Suprapubic skin (tissue), 4 donors: Measurements from ENCODE around the gene RALGPS2.

Experiments used
- POLR2A ChIP-seq, 2 donors: fragments of 450-650 bp; IDR thresholded peaks; one replicate each; pipeline ENCODE4 v1.6.1; 2017; ENCODE audit warnings: antibody characterized with exemption in 2 of 2, mild to moderate bottlenecking in 2 of 2, moderate library complexity in 2 of 2
- POLR2AphosphoS5 ChIP-seq, 3 donors: sonication (generic); formaldehyde crosslinking; IDR thresholded peaks; one replicate each; pipeline ENCODE4 v1.6.1; 2017; ENCODE audit warnings: antibody characterized with exemption in 3 of 3
- TF ChIP-seq, protein P1 (sequence below), 2 donors: fragments of 200-600 bp in 1 of 2; fragments of 450-650 bp in 1 of 2; sonication (generic) in 1 of 2; IDR thresholded peaks; one replicate each; pipeline ENCODE4 v1.5.1; 2016 to 2019; ENCODE audit warnings: antibody characterized with exemption in 2 of 2, mild to moderate bottlenecking in 1 of 2, moderate library complexity in 1 of 2

DNA sequence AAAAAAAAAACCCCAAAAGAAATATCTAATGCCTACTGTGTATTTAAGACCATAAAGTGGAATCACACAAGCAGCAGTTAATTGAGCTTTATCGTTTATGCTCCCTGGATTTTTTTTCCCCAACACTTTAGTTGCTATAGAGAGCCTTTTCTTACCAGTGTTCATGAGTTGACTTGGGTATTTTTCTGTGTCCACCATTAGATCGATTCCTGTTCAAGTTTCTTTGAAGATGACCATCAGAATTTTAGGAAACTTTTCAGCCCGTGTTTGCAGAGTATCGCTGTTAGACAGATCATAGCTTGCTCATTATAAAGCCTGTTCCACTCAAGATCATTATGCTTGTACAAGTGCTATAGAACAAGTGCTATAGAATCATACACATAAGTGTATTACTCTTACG lies 1.5 kb downstream of the RALGPS2 start:
- TF ChIP-seq POLR2AphosphoS5 (IDR thresholded peaks at IDR 0.05) (no peak), POLR2A (IDR thresholded peaks at IDR 0.05) (no peak)
- TF ChIP-seq, protein P1, sequence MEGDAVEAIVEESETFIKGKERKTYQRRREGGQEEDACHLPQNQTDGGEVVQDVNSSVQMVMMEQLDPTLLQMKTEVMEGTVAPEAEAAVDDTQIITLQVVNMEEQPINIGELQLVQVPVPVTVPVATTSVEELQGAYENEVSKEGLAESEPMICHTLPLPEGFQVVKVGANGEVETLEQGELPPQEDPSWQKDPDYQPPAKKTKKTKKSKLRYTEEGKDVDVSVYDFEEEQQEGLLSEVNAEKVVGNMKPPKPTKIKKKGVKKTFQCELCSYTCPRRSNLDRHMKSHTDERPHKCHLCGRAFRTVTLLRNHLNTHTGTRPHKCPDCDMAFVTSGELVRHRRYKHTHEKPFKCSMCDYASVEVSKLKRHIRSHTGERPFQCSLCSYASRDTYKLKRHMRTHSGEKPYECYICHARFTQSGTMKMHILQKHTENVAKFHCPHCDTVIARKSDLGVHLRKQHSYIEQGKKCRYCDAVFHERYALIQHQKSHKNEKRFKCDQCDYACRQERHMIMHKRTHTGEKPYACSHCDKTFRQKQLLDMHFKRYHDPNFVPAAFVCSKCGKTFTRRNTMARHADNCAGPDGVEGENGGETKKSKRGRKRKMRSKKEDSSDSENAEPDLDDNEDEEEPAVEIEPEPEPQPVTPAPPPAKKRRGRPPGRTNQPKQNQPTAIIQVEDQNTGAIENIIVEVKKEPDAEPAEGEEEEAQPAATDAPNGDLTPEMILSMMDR (IDR thresholded peaks at IDR 0.05) = no peak
